GM19023 (cell line): Measurements from ENCODE around the gene LPP.
"Not testable (repeated sequence)": the region's sequence is repeated elsewhere in the genome, so short reads cannot be mapped to it uniquely, and the experiment has no call there.

Experiments used
- ATAC-seq: cut with Tn5 transposase; IDR thresholded peaks from one replicate; pipeline ENCODE4 v1.9.1; 2021; ENCODE audit warnings: mild to moderate bottlenecking, moderate library complexity; ENCODE audit not compliant: unreplicated experiment

LPP gene

GRCh38 chr3:188607805-188608315, 453.9 kb downstream of the LPP start:
- no peak for ATAC-seq

GRCh38 chr3:188608401-188608800, 454.4 kb downstream of the LPP start:
- no peak for ATAC-seq

GRCh38 chr3:188613721-188614120, 459.8 kb downstream of the LPP start:
- ATAC-seq: not testable (repeated sequence)

GRCh38 chr3:188617270-188617669, 463.3 kb downstream of the LPP start:
- ATAC-seq: no peak

- no peak for ATAC-seq
Observed at GRCh38 chr3:188617988-188618701, 464.2 kb downstream of the LPP start.

- no peak for ATAC-seq
Observed at GRCh38 chr3:188620752-188621151, 466.8 kb downstream of the LPP start.

GRCh38 chr3:188624384-188624783, 470.4 kb downstream of the LPP start:
- ATAC-seq: no peak

GRCh38 chr3:188624828-188625227, 470.9 kb downstream of the LPP start:
- ATAC-seq: no peak

- no peak for ATAC-seq
Observed at GRCh38 chr3:188627652-188628051, 473.7 kb downstream of the LPP start.

GRCh38 chr3:188631291-188632010, 477.5 kb downstream of the LPP start:
- no peak for ATAC-seq

- ATAC-seq: no peak
Observed at GRCh38 chr3:188633206-188633605, 479.2 kb downstream of the LPP start.

- ATAC-seq: no peak
Observed at GRCh38 chr3:188634285-188634684, 480.3 kb downstream of the LPP start.

GRCh38 chr3:188635258-188636042, 481.5 kb downstream of the LPP start:
- ATAC-seq: no peak

GRCh38 chr3:188636292-188636691, 482.3 kb downstream of the LPP start:
- ATAC-seq: not testable (repeated sequence)

- ATAC-seq: no peak
Observed at GRCh38 chr3:188641076-188641475, 487.1 kb downstream of the LPP start.

- no peak for ATAC-seq
Observed at GRCh38 chr3:188643736-188644135, 489.8 kb downstream of the LPP start.

GRCh38 chr3:188646592-188646991, 492.6 kb downstream of the LPP start:
- ATAC-seq: no peak

GRCh38 chr3:188647237-188647636, 493.3 kb downstream of the LPP start:
- no peak for ATAC-seq

- ATAC-seq: no peak
Observed at GRCh38 chr3:188649521-188649920, 495.6 kb downstream of the LPP start.

GRCh38 chr3:188656196-188656982, 502.4 kb downstream of the LPP start:
- no peak for ATAC-seq

- no peak for ATAC-seq
Observed at GRCh38 chr3:188658606-188659005, 504.6 kb downstream of the LPP start.
